Keratinocyte (primary cell): Measurements from ENCODE around the gene XPO1. TPM values are rescaled to one million over a fixed set of nuclear protein-coding genes. Genes with fewer than 3 reads are reported as not detected.

Source experiments
- DNase-seq: peaks from one replicate; pipeline ENCODE4 v3.0.0-alpha.2; 2011; ENCODE audit warnings: low read depth, missing footprints, low spot score
- FAIRE-seq: peaks from 2 replicates; lab custom pipeline; 2011; peaks lifted over from hg19 to GRCh38; lab: Jason Lieb, UNC
- H2AFZ ChIP-seq: 2 replicates; pipeline ENCODE4 v1.6.0; 2012; ENCODE audit warnings: low read length, control low read depth, inconsistent platforms; ENCODE audit not compliant: control insufficient read depth
- H3K27ac ChIP-seq: 2 replicates; pipeline ENCODE4 v1.5.1; 2011; ENCODE audit warnings: low read length; ENCODE audit not compliant: control insufficient read depth, insufficient read depth
- H3K27me3 ChIP-seq: 3 replicates; pipeline ENCODE4 v1.6.0; 2011; ENCODE audit warnings: low read length; ENCODE audit not compliant: control insufficient read depth, insufficient read depth; ENCODE audit errors: extremely low read depth
- H3K36me3 ChIP-seq, 2 experiments: 2 replicates in 1 of 2; 3 replicates in 1 of 2; pipeline ENCODE4 v1.5.1; 2011; ENCODE audit warnings: low read length in 2 of 2, mild to moderate bottlenecking in 1 of 2; ENCODE audit not compliant: control insufficient read depth in 2 of 2, insufficient read depth in 2 of 2; ENCODE audit errors: extremely low read depth in 1 of 2
- H3K4me1 ChIP-seq: 3 replicates; pipeline ENCODE4 v1.5.1; 2011; ENCODE audit warnings: low read length; ENCODE audit not compliant: control insufficient read depth, insufficient read depth; ENCODE audit errors: extremely low read depth
- H3K4me2 ChIP-seq: 3 replicates; pipeline ENCODE4 v1.6.0; 2011; ENCODE audit warnings: low read depth, low read length; ENCODE audit not compliant: control insufficient read depth, insufficient read depth; ENCODE audit errors: extremely low read depth
- H3K4me3 ChIP-seq, 3 experiments: fragments of 200-600 bp in 1 of 3; sonication (generic) in 1 of 3; 2 replicates in 2 of 3; 3 replicates in 1 of 3; pipeline ENCODE4 v1.5.1; 2011 to 2016; ENCODE audit warnings: low read length in 3 of 3, mild to moderate bottlenecking in 3 of 3, control low read depth in 2 of 3, inconsistent platforms in 1 of 3, low read depth in 1 of 3, mixed read lengths in 1 of 3, mixed run types in 1 of 3, moderate library complexity in 1 of 3; ENCODE audit not compliant: control insufficient read depth in 2 of 3, insufficient read depth in 2 of 3; ENCODE audit errors: extremely low read depth in 1 of 3
- H3K79me2 ChIP-seq: 2 replicates; pipeline ENCODE4 v1.6.0; 2012; ENCODE audit warnings: low read length; ENCODE audit not compliant: control insufficient read depth, insufficient read depth
- H3K9ac ChIP-seq: 3 replicates; pipeline ENCODE4 v1.6.0; 2011; ENCODE audit warnings: low read length; ENCODE audit not compliant: control insufficient read depth, insufficient read depth; ENCODE audit errors: extremely low read depth
- H3K9me1 ChIP-seq: 3 replicates; pipeline ENCODE4 v1.6.0; 2011; ENCODE audit warnings: low read length; ENCODE audit not compliant: control insufficient read depth, insufficient read depth; ENCODE audit errors: extremely low read depth
- H3K9me3 ChIP-seq: 2 replicates; pipeline ENCODE4 v1.5.1; 2012; ENCODE audit warnings: low read depth, low read length; ENCODE audit not compliant: control insufficient read depth
- H4K20me1 ChIP-seq: 3 replicates; pipeline ENCODE4 v1.6.0; 2011; ENCODE audit warnings: low read length; ENCODE audit not compliant: control insufficient read depth, insufficient read depth; ENCODE audit errors: extremely low read depth
- CTCF ChIP-seq, 3 experiments: IDR thresholded peaks in 1 of 3; conservative IDR thresholded peaks in 1 of 3; optimal IDR thresholded peaks in 1 of 3; 2 replicates in 2 of 3; 3 replicates in 1 of 3; pipeline versions ENCODE3 to v1.5.1; 2011; ENCODE audit warnings: low read length in 3 of 3, mild to moderate bottlenecking in 3 of 3, moderate library complexity in 2 of 3, control low read depth in 1 of 3, inconsistent platforms in 1 of 3; ENCODE audit not compliant: insufficient read depth in 2 of 3; ENCODE audit errors: extremely low read depth in 1 of 3
- EZH2 ChIP-seq: IDR thresholded peaks from one replicate; pipeline ENCODE4 v1.6.1; 2012; ENCODE audit warnings: inconsistent platforms, mild to moderate bottlenecking, low read length, moderate library complexity
- dilution Hi-C: fragments of 300-500 bp; cut with MboI; formaldehyde crosslinking; loops from one replicate; pipeline ENCODE4 v1.7.0; 2020; ENCODE audit warnings: low sequenced_read_pairs; ENCODE audit not compliant: extremely low pct_ligation_motif_present
- polyA plus RNA-seq, 5 experiments: library from polyadenylated mRNA; depleted of rRNA in 3 of 5; stranded (reverse) in 3 of 5; stranded (forward) in 1 of 5; unstranded in 1 of 5; fragments of >200 nt; gene quantifications; 1 replicate in 1 of 5; 2 replicates in 3 of 5; 3 replicates in 1 of 5; pipeline versions ENCODE4 v1.2.1 to v1.2.3, GENCODE V29; 2011 to 2012; ENCODE audit warnings: missing spikeins in 2 of 5, low read depth in 1 of 5, low replicate concordance in 1 of 5

The XPO1 gene
- polyA plus RNA-seq, 1 donor (not counting 4 experiments of a cell fraction or from before 2014, with no cell fraction given): 144 TPM

GRCh38 chr2:61554604-61555003 lies 16.4 kb upstream of the XPO1 start:
- FAIRE-seq (no peak), DNase-seq (no peak)
- no peak overlapping the region for H3K4me3 ChIP-seq
- H3K79me2 ChIP-seq: no peaks in the 10 kb centered on the region
- H3K27ac ChIP-seq: no peak overlapping the region
- no peak overlapping the region for H3K9ac ChIP-seq
- dilution Hi-C loops: loop anchor here (5.0 kb wide), 1 partner anchor 83 kb away; no protein-coding TSS in a partner anchor
- H3K4me2 ChIP-seq: no peak overlapping the region
- H2AFZ ChIP-seq: no peak overlapping the region
- no peaks in the 10 kb centered on the region for H3K36me3 ChIP-seq
- no peaks in the 10 kb centered on the region for H3K9me3 ChIP-seq
- H4K20me1 ChIP-seq: no peaks in the 10 kb centered on the region
- H3K4me1 ChIP-seq: no peaks in the 10 kb centered on the region
- no peaks in the 10 kb centered on the region for H3K27me3 ChIP-seq
- H3K9me1 ChIP-seq: no peaks in the 10 kb centered on the region
- TF ChIP-seq CTCF (optimal IDR thresholded peaks at IDR 0.05 in 1 of 3, IDR thresholded peaks at IDR 0.05 in 1 of 3, conservative IDR thresholded peaks at IDR 0.05 in 1 of 3; ENCODE audit: extremely low read depth in 1 of 3, insufficient read depth in 2 of 3, low read length in 3 of 3): no peak
- TF ChIP-seq EZH2: no peak

- Histone ChIP-seq H3K36me3 (no peaks in the 10 kb centered on the region), H3K9me1 (no peaks in the 10 kb centered on the region), H3K4me3 (no peak overlapping the region), H3K27ac (no peak overlapping the region), H3K9ac (no peak overlapping the region), H3K9me3 (no peaks in the 10 kb centered on the region), H2AFZ (no peak overlapping the region), H3K4me1 (no peaks in the 10 kb centered on the region), H3K27me3 (no peaks in the 10 kb centered on the region), H4K20me1 (no peaks in the 10 kb centered on the region), H3K79me2 (no peaks in the 10 kb centered on the region), H3K4me2 (no peak overlapping the region)
- FAIRE-seq (no peak), DNase-seq (no peak)
- dilution Hi-C loops: loop anchor here (5.0 kb wide), 1 partner anchor 87 kb away; no protein-coding TSS in a partner anchor
- TF ChIP-seq CTCF (optimal IDR thresholded peaks at IDR 0.05 in 1 of 3, IDR thresholded peaks at IDR 0.05 in 1 of 3, conservative IDR thresholded peaks at IDR 0.05 in 1 of 3; ENCODE audit: extremely low read depth in 1 of 3, insufficient read depth in 2 of 3, low read length in 3 of 3): no peak
- no peak for TF ChIP-seq EZH2
Measured at GRCh38 chr2:61550375-61551209, 12.4 kb upstream of the XPO1 start.
